Measurements from ENCODE around the gene DES.

DES gene

GRCh38 chr2:219378163-219378851 is 39.9 kb upstream of the DES start:
- no peaks in the 10 kb centered on the region for H4K20me1 ChIP-seq (ENCODE audit: insufficient read depth, low read length)
- H3K4me3 ChIP-seq (ENCODE audit: low read length) = no peak overlapping the region
- no peak overlapping the region for H3K4me2 ChIP-seq (ENCODE audit: low read length)
- H3K4me1 ChIP-seq (ENCODE audit: low read length) = no peaks in the 10 kb centered on the region
- H3K27ac ChIP-seq (ENCODE audit: low read length) = no peak overlapping the region
- H3K27me3 ChIP-seq (ENCODE audit: low read depth, low read length) = no peaks in the 10 kb centered on the region
- peaks cover 12% of the 10 kb centered on the region for H3K36me3 ChIP-seq (replicated peaks; ENCODE audit: low read depth, low read length)
- H2AFZ ChIP-seq (ENCODE audit: low read depth, low read length) = no peak overlapping the region
- no peak overlapping the region for H3K9ac ChIP-seq (ENCODE audit: low read length)
- H3K79me2 ChIP-seq (ENCODE audit: low read length) = no peaks in the 10 kb centered on the region
- TF ChIP-seq CTCF (IDR thresholded peaks at IDR 0.05; ENCODE audit: low read depth, low read length) (no peak), EZH2phosphoT487 (IDR thresholded peaks at IDR 0.05; ENCODE audit: low read depth) (no peak)
- H3K9me3 ChIP-seq (ENCODE audit: insufficient read depth, low read length) = no peaks in the 10 kb centered on the region

- H3K36me3 ChIP-seq (replicated peaks; ENCODE audit: low read depth, low read length) = peaks cover 17% of the 10 kb centered on the region
- no peaks in the 10 kb centered on the region for H3K27me3 ChIP-seq (ENCODE audit: low read depth, low read length)
- H2AFZ ChIP-seq (ENCODE audit: low read depth, low read length) = no peak overlapping the region
- TF ChIP-seq EZH2phosphoT487 (IDR thresholded peaks at IDR 0.05; ENCODE audit: low read depth) (no peak), CTCF (IDR thresholded peaks at IDR 0.05; ENCODE audit: low read depth, low read length) (no peak)
- H3K9ac ChIP-seq (ENCODE audit: low read length) = no peak overlapping the region
- no peak overlapping the region for H3K4me3 ChIP-seq (ENCODE audit: low read length)
- no peak overlapping the region for H3K4me2 ChIP-seq (ENCODE audit: low read length)
- no peaks in the 10 kb centered on the region for H4K20me1 ChIP-seq (ENCODE audit: insufficient read depth, low read length)
- H3K4me1 ChIP-seq (ENCODE audit: low read length) = no peaks in the 10 kb centered on the region
- H3K27ac ChIP-seq (ENCODE audit: low read length) = no peak overlapping the region
- H3K9me3 ChIP-seq (ENCODE audit: insufficient read depth, low read length) = no peaks in the 10 kb centered on the region
- 0 out of 2 replicates have a peak, but pooled peaks cover under 1% of the 10 kb centered on the region for H3K79me2 ChIP-seq (ENCODE audit: low read length)
Measured at GRCh38 chr2:219380926-219381325, 37.3 kb upstream of the DES start.

GRCh38 chr2:219381448-219381847 is 36.7 kb upstream of the DES start:
- H3K79me2 ChIP-seq (ENCODE audit: low read length) = peaks cover 6% of the 10 kb centered on the region
- no peaks in the 10 kb centered on the region for H3K27me3 ChIP-seq (ENCODE audit: low read depth, low read length)
- TF ChIP-seq CTCF (IDR thresholded peaks at IDR 0.05; ENCODE audit: low read depth, low read length) (no peak), EZH2phosphoT487 (IDR thresholded peaks at IDR 0.05; ENCODE audit: low read depth) (no peak)
- H3K4me3 ChIP-seq (ENCODE audit: low read length) = no peak overlapping the region
- H4K20me1 ChIP-seq (ENCODE audit: insufficient read depth, low read length) = no peaks in the 10 kb centered on the region
- H3K36me3 ChIP-seq (replicated peaks; ENCODE audit: low read depth, low read length) = peaks cover 22% of the 10 kb centered on the region
- no peak overlapping the region for H2AFZ ChIP-seq (ENCODE audit: low read depth, low read length)
- no peak overlapping the region for H3K4me2 ChIP-seq (ENCODE audit: low read length)
- H3K9ac ChIP-seq (ENCODE audit: low read length) = no peak overlapping the region
- H3K9me3 ChIP-seq (ENCODE audit: insufficient read depth, low read length) = no peaks in the 10 kb centered on the region
- H3K4me1 ChIP-seq (ENCODE audit: low read length) = peaks cover 4% of the 10 kb centered on the region
- H3K27ac ChIP-seq (ENCODE audit: low read length) = no peak overlapping the region

GRCh38 chr2:219384083-219384713 is 34.0 kb upstream of the DES start:
- H3K9me3 ChIP-seq (ENCODE audit: insufficient read depth, low read length) = no peaks in the 10 kb centered on the region
- no peaks in the 10 kb centered on the region for H3K27me3 ChIP-seq (ENCODE audit: low read depth, low read length)
- no peak overlapping the region for H3K4me2 ChIP-seq (ENCODE audit: low read length)
- H4K20me1 ChIP-seq (ENCODE audit: insufficient read depth, low read length) = no peaks in the 10 kb centered on the region
- no peak overlapping the region for H3K4me3 ChIP-seq (ENCODE audit: low read length)
- peaks cover 21% of the 10 kb centered on the region for H3K36me3 ChIP-seq (replicated peaks; ENCODE audit: low read depth, low read length)
- peaks cover 16% of the 10 kb centered on the region for H3K79me2 ChIP-seq (ENCODE audit: low read length)
- no peak overlapping the region for H3K9ac ChIP-seq (ENCODE audit: low read length)
- no peak for TF ChIP-seq CTCF (IDR thresholded peaks at IDR 0.05; ENCODE audit: low read depth, low read length)
- no peak for TF ChIP-seq EZH2phosphoT487 (IDR thresholded peaks at IDR 0.05; ENCODE audit: low read depth)
- peaks cover 12% of the 10 kb centered on the region for H3K4me1 ChIP-seq (ENCODE audit: low read length)
- H2AFZ ChIP-seq (ENCODE audit: low read depth, low read length) = no peak overlapping the region
- no peak overlapping the region for H3K27ac ChIP-seq (ENCODE audit: low read length)
